PC-3 (cell line): ENCODE data around the gene KCNQ1.

Experiments used
- CTCF ChIP-seq: fragments of 300-600 bp; sonication (generic); conservative IDR thresholded peaks from 2 replicates; pipeline ENCODE4 v1.5.1; 2017; ENCODE audit warnings: antibody characterized with exemption, low read depth, mild to moderate bottlenecking, low read length
- EZH2 ChIP-seq: fragments of 300-600 bp; sonication (generic); IDR thresholded peaks from one replicate; pipeline ENCODE4 v1.6.1; 2017; ENCODE audit warnings: antibody characterized with exemption, mild to moderate bottlenecking, low read length; ENCODE audit not compliant: unreplicated experiment
- EZH2phosphoT487 ChIP-seq: fragments of 300-600 bp; sonication (generic); IDR thresholded peaks from 2 replicates; pipeline ENCODE4 v1.6.1; 2018; ENCODE audit warnings: mild to moderate bottlenecking, antibody characterized with exemption, low read length, borderline replicate concordance

GRCh38 chr11:2748814-2749554 is 304.2 kb downstream of the KCNQ1 start:
- no peak for TF ChIP-seq CTCF
- no peak for TF ChIP-seq EZH2phosphoT487
- no peak for TF ChIP-seq EZH2
